Measurements from ENCODE around the gene GRIK4. TPM values are rescaled to one million over a fixed set of nuclear protein-coding genes. Genes with fewer than 3 reads are reported as not detected.

The GRIK4 gene
- total and polyA plus RNA-seq, 12 donors = 0.33 to 4.8 (median 3.0) TPM

- no peaks in the 10 kb centered on the region for H3K27me3 ChIP-seq
- no peak for DNase-seq
- H3K27ac ChIP-seq = no peak overlapping the region
- no peaks in the 10 kb centered on the region for H3K36me3 ChIP-seq (replicated peaks in 1 of 2)
- intact Hi-C loops (cut with DNase I) = no loop called here
- no peak overlapping the region for H3K4me3 ChIP-seq
- no peaks in the 10 kb centered on the region for H3K9me3 ChIP-seq (replicated peaks in 1 of 3)
- H3K4me1 ChIP-seq (replicated peaks in 1 of 2) = no peaks in the 10 kb centered on the region
- no peak for TF ChIP-seq POLR2A (IDR thresholded peaks at IDR 0.05)
- TF ChIP-seq CTCF (IDR thresholded peaks at IDR 0.05) = no peak
- 97 to 100% (median 98%) methylated on average over 2 of the region's 2 CpGs for WGBS, 4 donors
Observed at GRCh38 chr11:120577041-120577440, 65.5 kb downstream of the GRIK4 start.

GRCh38 chr11:120577624-120578363 is 66.2 kb downstream of the GRIK4 start:
- H3K27ac ChIP-seq = no peak overlapping the region
- 68 to 94% (median 83%) methylated on average over 6 to 7 of the region's 7 CpGs for WGBS, 4 donors
- no peaks in the 10 kb centered on the region for H3K9me3 ChIP-seq (replicated peaks in 1 of 3)
- DNase-seq = no peak
- H3K4me1 ChIP-seq (replicated peaks in 1 of 2) = no peaks in the 10 kb centered on the region
- TF ChIP-seq POLR2A (IDR thresholded peaks at IDR 0.05) (no peak), CTCF (IDR thresholded peaks at IDR 0.05) (no peak)
- intact Hi-C loops (cut with DNase I) = no loop called here
- no peak overlapping the region for H3K4me3 ChIP-seq
- no peaks in the 10 kb centered on the region for H3K27me3 ChIP-seq
- H3K36me3 ChIP-seq (replicated peaks in 1 of 2) = no peaks in the 10 kb centered on the region

- H3K9me3 ChIP-seq (replicated peaks in 1 of 3) = no peaks in the 10 kb centered on the region
- no peak overlapping the region for H3K4me3 ChIP-seq
- 84 to 91% (median 85%) methylated on average over 9 to 14 of the region's 14 CpGs for WGBS, 4 donors
- H3K36me3 ChIP-seq (replicated peaks in 1 of 2) = no peaks in the 10 kb centered on the region
- DNase-seq = no peak
- no peaks in the 10 kb centered on the region for H3K4me1 ChIP-seq (replicated peaks in 1 of 2)
- H3K27me3 ChIP-seq = no peaks in the 10 kb centered on the region
- H3K27ac ChIP-seq = no peak overlapping the region
- TF ChIP-seq POLR2A (IDR thresholded peaks at IDR 0.05) (no peak), CTCF (IDR thresholded peaks at IDR 0.05) (no peak)
- intact Hi-C loops (cut with DNase I) = no loop called here
Observed at GRCh38 chr11:120578596-120579154, 67.1 kb downstream of the GRIK4 start.

GRCh38 chr11:120579611-120580031 is 68.1 kb downstream of the GRIK4 start:
- H3K4me1 ChIP-seq (replicated peaks in 1 of 2) = no peaks in the 10 kb centered on the region
- no peaks in the 10 kb centered on the region for H3K27me3 ChIP-seq
- no peak overlapping the region for H3K27ac ChIP-seq
- no peak for DNase-seq
- H3K9me3 ChIP-seq (replicated peaks in 1 of 3) = no peaks in the 10 kb centered on the region
- intact Hi-C loops (cut with DNase I) = no loop called here
- H3K4me3 ChIP-seq = no peak overlapping the region
- H3K36me3 ChIP-seq (replicated peaks in 1 of 2) = no peaks in the 10 kb centered on the region
- 65 to 73% (median 69%) methylated on average over 7 of the region's 7 CpGs for WGBS, 4 donors
- no peak for TF ChIP-seq CTCF (IDR thresholded peaks at IDR 0.05)
- TF ChIP-seq POLR2A (IDR thresholded peaks at IDR 0.05) = no peak
